ENCODE results near the gene CHTF18.

GRCh38 chr16:818592-818991 is 30.2 kb downstream of the CHTF18 start:
- TF ChIP-seq ZBTB40 (IDR thresholded peaks at IDR 0.05; ENCODE audit: borderline replicate concordance) = no peak
- no peak for TF ChIP-seq JUND (IDR thresholded peaks at IDR 0.05; ENCODE audit: low read depth, low read length)
- no peak for TF ChIP-seq BHLHE40 (IDR thresholded peaks at IDR 0.05; ENCODE audit: borderline replicate concordance in 1 of 2, low read depth in 2 of 2, low read length in 1 of 2)
- TF ChIP-seq POLR2AphosphoS5 (IDR thresholded peaks at IDR 0.05; ENCODE audit: low read length) = no peak
- TF ChIP-seq E2F4 (IDR thresholded peaks at IDR 0.05; ENCODE audit: low read depth, low read length) = no peak
- no peak for TF ChIP-seq NRF1 (conservative IDR thresholded peaks at IDR 0.05; ENCODE audit: low read depth, low read length)
- TF ChIP-seq SP1 (IDR thresholded peaks at IDR 0.05; ENCODE audit: low read depth, low read length) = no peak
- TF ChIP-seq KDM1A (IDR thresholded peaks at IDR 0.05; ENCODE audit: borderline replicate concordance) = no peak
- TF ChIP-seq CHD2 (IDR thresholded peaks at IDR 0.05; ENCODE audit: borderline replicate concordance, low read depth, low read length) = no peak
- no peak for TF ChIP-seq PAX5 (IDR thresholded peaks at IDR 0.05; ENCODE audit: borderline replicate concordance, low read depth, low read length)
- no peak for TF ChIP-seq TCF3 (IDR thresholded peaks at IDR 0.05; ENCODE audit: borderline replicate concordance, insufficient read depth, low read depth, low read length)
- TF ChIP-seq CTCF (IDR thresholded peaks at IDR 0.05 in 2 of 3, conservative IDR thresholded peaks at IDR 0.05 in 1 of 3; ENCODE audit: control insufficient read depth in 2 of 3, extremely low read depth in 1 of 3, insufficient read depth in 1 of 3, low read depth in 3 of 3, low read length in 3 of 3) = no peak

Measured in GM12878 (cell line).